ENCODE results near the gene ARSK. TPM values are rescaled to one million over a fixed set of nuclear protein-coding genes. Genes with fewer than 3 reads are reported as not detected.

ARSK gene
- total RNA-seq, 1 experiment from 2014 or later: 8.5 TPM

- peaks cover 0 to 2% (median 0%) of the 10 kb centered on the region in 3 experiments; a peak in 2 of 7 replicates for H3K36me3 Mint-ChIP-seq (ENCODE audit: insufficient read depth in 1 of 3, low read depth in 3 of 3)
- no peak overlapping the region for H3K27ac ChIP-seq (ENCODE audit: insufficient read length, low read depth, low read length)
Measured at GRCh38 chr5:95605786-95606185, 50.9 kb downstream of the ARSK start.

More at GRCh38 chr5:95605786-95606185, 50.9 kb downstream of the ARSK start:
- Histone ChIP-seq H4K20me1 (ENCODE audit: control insufficient read depth, insufficient read depth, insufficient read length) (no peaks in the 10 kb centered on the region), H3K4me1 (ENCODE audit: insufficient read depth, low read length) (no peaks in the 10 kb centered on the region), H2BK120ac (ENCODE audit: low read depth, low read length, poor library complexity, severe bottlenecking) (no peak overlapping the region), H3K23me2 (ENCODE audit: insufficient read length, low read depth, low read length, poor library complexity, severe bottlenecking) (no peaks in the 10 kb centered on the region), H2BK15ac (ENCODE audit: low read depth, low read length) (no peak overlapping the region), H2BK12ac (ENCODE audit: insufficient read length, low read depth, low read length) (no peak overlapping the region), H3K14ac (ENCODE audit: insufficient read depth, low read length) (no peak overlapping the region), H3K56ac (ENCODE audit: insufficient read length, low read depth, low read length) (no peak overlapping the region), H4K5ac (ENCODE audit: insufficient read length, low read depth, low read length) (no peak overlapping the region), H3K9me3 (ENCODE audit: control insufficient read depth, low read depth, low read length) (no peaks in the 10 kb centered on the region), H2BK20ac (ENCODE audit: low read depth, low read length, poor library complexity, severe bottlenecking) (no peak overlapping the region), H3K27me3 (ENCODE audit: insufficient read depth, low read length) (no peaks in the 10 kb centered on the region), H2AFZ (ENCODE audit: low read length) (no peak overlapping the region), H3K9ac (ENCODE audit: extremely low read depth, insufficient read length, low read length) (no peak overlapping the region), H3K18ac (ENCODE audit: insufficient read length, low read depth, low read length) (no peak overlapping the region), H3K79me2 (ENCODE audit: insufficient read depth, low read length) (no peaks in the 10 kb centered on the region), H4K8ac (replicated peaks; ENCODE audit: insufficient read length, low read depth, low read length) (no peak overlapping the region), H3K4ac (ENCODE audit: low read depth, low read length) (no peak overlapping the region), H3K4me2 (ENCODE audit: insufficient read depth, insufficient read length, low read length) (no peak overlapping the region), H2AK5ac (ENCODE audit: insufficient read length, low read length) (no peak overlapping the region), H4K91ac (ENCODE audit: insufficient read length, low read depth, low read length) (no peak overlapping the region), H3K23ac (ENCODE audit: insufficient read length, low read depth, low read length) (no peak overlapping the region), H2BK5ac (ENCODE audit: insufficient read length, low read length) (no peak overlapping the region), H3K79me1 (ENCODE audit: insufficient read depth, low read depth, low read length, poor library complexity, severe bottlenecking) (no peaks in the 10 kb centered on the region), H3T11ph (ENCODE audit: low read length) (no peak overlapping the region)
- H3K27ac Mint-ChIP-seq: no peak overlapping the region
- WGBS (ENCODE audit: extremely low coverage, insufficient read length, low lambda C conversion rate): no CpG with 5 or more reads among the region's 5 CpGs
- H3K9me3 Mint-ChIP-seq: no peaks in the 10 kb centered on the region
- H3K4me1 Mint-ChIP-seq: no peaks in the 10 kb centered on the region
- no peak overlapping the region for H3K4me3 Mint-ChIP-seq
- no peak for DNase-seq
- peaks cover 2% of the 10 kb centered on the region for H3K27me3 Mint-ChIP-seq (ENCODE audit: low read depth)
- no peak for TF ChIP-seq CTCF (conservative IDR thresholded peaks at IDR 0.05)

All from H9 (cell line).